K562 (cell line): ENCODE results near the gene HDAC7. TPM values are rescaled to one million over a fixed set of nuclear protein-coding genes. Genes with fewer than 3 reads are reported as not detected.

ENCODE experiments used
- CCNT2 ChIP-seq: IDR thresholded peaks from 2 replicates; pipeline ENCODE4 v1.6.1; 2011; ENCODE audit warnings: borderline replicate concordance, low read depth, mild to moderate bottlenecking, moderate library complexity, mixed read lengths, low read length; ENCODE audit not compliant: insufficient read length; ENCODE audit errors: extremely low read depth
- CHD2 ChIP-seq: IDR thresholded peaks from 2 replicates; pipeline ENCODE4 v1.6.1; 2011; ENCODE audit warnings: low read depth, low read length
- CTCF ChIP-seq, 3 experiments: IDR thresholded peaks in 2 of 3; conservative IDR thresholded peaks in 1 of 3; 2 replicates each; pipeline ENCODE4 v1.5.1; 2011 to 2012; ENCODE audit warnings: low read length in 3 of 3, mild to moderate bottlenecking in 3 of 3, control low read depth in 2 of 3, improper control_type of control experiment in 1 of 3, inconsistent platforms in 1 of 3, low read depth in 1 of 3, mixed read lengths in 1 of 3, moderate library complexity in 1 of 3; ENCODE audit not compliant: insufficient read depth in 2 of 3
- DPF2 ChIP-seq: fragments of 450-650 bp; IDR thresholded peaks from 2 replicates; pipeline ENCODE4 v1.6.1; 2016
- MXI1 ChIP-seq: IDR thresholded peaks from 2 replicates; pipeline ENCODE4 v1.6.1; 2011; ENCODE audit warnings: low read depth, mild to moderate bottlenecking, improper control_type of control experiment, low read length
- PHB2 ChIP-seq: fragments of 450-650 bp; IDR thresholded peaks from 2 replicates; pipeline ENCODE4 v1.6.1; 2017; ENCODE audit warnings: low read depth
- TFAP4 ChIP-seq: sonication (generic); formaldehyde crosslinking; IDR thresholded peaks from 2 replicates; pipeline ENCODE4 v1.8.0; 2022; ENCODE audit warnings: missing genetic modification reagents, mild to moderate bottlenecking, moderate library complexity, borderline replicate concordance
- XRCC4 ChIP-seq: IDR thresholded peaks from one replicate; pipeline ENCODE4 v1.6.1; 2011; ENCODE audit not compliant: insufficient read depth, insufficient read length; ENCODE audit errors: extremely low read depth
- ZBTB1 ChIP-seq: sonication (generic); formaldehyde crosslinking; IDR thresholded peaks from 2 replicates; pipeline ENCODE4 v1.8.1; 2023; ENCODE audit warnings: missing genetic modification reagents, low read depth, mild to moderate bottlenecking, borderline replicate concordance
- ZBTB26 ChIP-seq: fragments of 450-650 bp; formaldehyde crosslinking; IDR thresholded peaks from 2 replicates; pipeline ENCODE4 v1.4.0; 2022; ENCODE audit warnings: missing genetic modification characterization
- ZNF133 ChIP-seq: fragments of 250-450 bp; sonication (Bioruptor Pico); IDR thresholded peaks from 2 replicates; pipeline ENCODE4 v1.4.0; 2020; ENCODE audit warnings: mild to moderate bottlenecking
- ZNF668 ChIP-seq: fragments of 250-450 bp; sonication (Bioruptor Pico); IDR thresholded peaks from 2 replicates; pipeline ENCODE4 v1.8.0; 2022; ENCODE audit warnings: mild to moderate bottlenecking, inconsistent platforms
- polyA plus RNA-seq, 8 experiments: library from polyadenylated mRNA; depleted of rRNA in 4 of 8; stranded (reverse) in 5 of 8; unstranded in 3 of 8; fragments of >200 nt; fragmentation: Nextera tagmentation in 2 of 8; fragmentation: Illumina TruSeq in 1 of 8; extraction: Ambion mirVana in 2 of 8; extraction: Trizol in 1 of 8; gene quantifications; 2 replicates each; pipeline versions ENCODE4 v1.2.1 to v1.2.3, GENCODE V29; 2011 to 2014; ENCODE audit warnings: inconsistent platforms in 1 of 8, missing spikeins in 1 of 8
- total RNA-seq, 7 experiments: library from RNA; depleted of rRNA in 6 of 7; stranded (reverse); fragments of >200 nt in 6 of 7; fragmentation: Illumina TruSeq in 2 of 7; extraction: Trizol in 2 of 7; gene quantifications; 2 replicates each; pipeline versions ENCODE4 v1.2.1 to v1.2.3, GENCODE V29; 2011 to 2021; ENCODE audit warnings: low replicate concordance in 1 of 7
- TF ChIP-seq, protein P1 (sequence below): fragments of 250-450 bp; sonication (Bioruptor Pico); IDR thresholded peaks from 2 replicates; pipeline ENCODE4 v1.9.0; 2021; ENCODE audit warnings: mild to moderate bottlenecking, inconsistent platforms
- TF ChIP-seq, protein P2 (sequence below): fragments of 450-650 bp; IDR thresholded peaks from 2 replicates; pipeline ENCODE4 v1.6.1; 2016; ENCODE audit warnings: mild to moderate bottlenecking
- TF ChIP-seq, protein P3 (sequence below): sonication (generic); formaldehyde crosslinking; IDR thresholded peaks from 2 replicates; pipeline ENCODE4 v1.8.1; 2022; ENCODE audit warnings: missing genetic modification reagents

The HDAC7 gene
- total and polyA plus RNA-seq, 9 of the 15 experiments (the other 6 are each of a cell fraction or from before 2014, with no cell fraction given) = 2.5 to 129 (median 31.1) TPM

- 0 out of 2 replicates have a peak, but pooled peaks have one; percentile 21 for TF ChIP-seq TFAP4 (CRISPR knock-in tag)
- TF ChIP-seq CTCF (IDR thresholded peaks at IDR 0.05 in 2 of 3, conservative IDR thresholded peaks at IDR 0.05 in 1 of 3; ENCODE audit: insufficient read depth in 2 of 3, low read depth in 1 of 3, low read length in 3 of 3) = peak in 1 of 3 experiments; percentile 20; a peak in 1 of 6 replicates
- no peak for TF ChIP-seq CHD2
- no peak for TF ChIP-seq ZNF133 (CRISPR knock-in tag)
- TF ChIP-seq ZNF668 (CRISPR knock-in tag) = no peak
- no peak for TF ChIP-seq DPF2
- 0 out of 2 replicates have a peak, but pooled peaks have one; percentile 32 for TF ChIP-seq MXI1
- TF ChIP-seq ZBTB1 (CRISPR knock-in tag) = peak; percentile 89
- TF ChIP-seq, protein P1, sequence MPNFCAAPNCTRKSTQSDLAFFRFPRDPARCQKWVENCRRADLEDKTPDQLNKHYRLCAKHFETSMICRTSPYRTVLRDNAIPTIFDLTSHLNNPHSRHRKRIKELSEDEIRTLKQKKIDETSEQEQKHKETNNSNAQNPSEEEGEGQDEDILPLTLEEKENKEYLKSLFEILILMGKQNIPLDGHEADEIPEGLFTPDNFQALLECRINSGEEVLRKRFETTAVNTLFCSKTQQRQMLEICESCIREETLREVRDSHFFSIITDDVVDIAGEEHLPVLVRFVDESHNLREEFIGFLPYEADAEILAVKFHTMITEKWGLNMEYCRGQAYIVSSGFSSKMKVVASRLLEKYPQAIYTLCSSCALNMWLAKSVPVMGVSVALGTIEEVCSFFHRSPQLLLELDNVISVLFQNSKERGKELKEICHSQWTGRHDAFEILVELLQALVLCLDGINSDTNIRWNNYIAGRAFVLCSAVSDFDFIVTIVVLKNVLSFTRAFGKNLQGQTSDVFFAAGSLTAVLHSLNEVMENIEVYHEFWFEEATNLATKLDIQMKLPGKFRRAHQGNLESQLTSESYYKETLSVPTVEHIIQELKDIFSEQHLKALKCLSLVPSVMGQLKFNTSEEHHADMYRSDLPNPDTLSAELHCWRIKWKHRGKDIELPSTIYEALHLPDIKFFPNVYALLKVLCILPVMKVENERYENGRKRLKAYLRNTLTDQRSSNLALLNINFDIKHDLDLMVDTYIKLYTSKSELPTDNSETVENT (CRISPR knock-in tag) = peak; percentile 81
- TF ChIP-seq, protein P2, sequence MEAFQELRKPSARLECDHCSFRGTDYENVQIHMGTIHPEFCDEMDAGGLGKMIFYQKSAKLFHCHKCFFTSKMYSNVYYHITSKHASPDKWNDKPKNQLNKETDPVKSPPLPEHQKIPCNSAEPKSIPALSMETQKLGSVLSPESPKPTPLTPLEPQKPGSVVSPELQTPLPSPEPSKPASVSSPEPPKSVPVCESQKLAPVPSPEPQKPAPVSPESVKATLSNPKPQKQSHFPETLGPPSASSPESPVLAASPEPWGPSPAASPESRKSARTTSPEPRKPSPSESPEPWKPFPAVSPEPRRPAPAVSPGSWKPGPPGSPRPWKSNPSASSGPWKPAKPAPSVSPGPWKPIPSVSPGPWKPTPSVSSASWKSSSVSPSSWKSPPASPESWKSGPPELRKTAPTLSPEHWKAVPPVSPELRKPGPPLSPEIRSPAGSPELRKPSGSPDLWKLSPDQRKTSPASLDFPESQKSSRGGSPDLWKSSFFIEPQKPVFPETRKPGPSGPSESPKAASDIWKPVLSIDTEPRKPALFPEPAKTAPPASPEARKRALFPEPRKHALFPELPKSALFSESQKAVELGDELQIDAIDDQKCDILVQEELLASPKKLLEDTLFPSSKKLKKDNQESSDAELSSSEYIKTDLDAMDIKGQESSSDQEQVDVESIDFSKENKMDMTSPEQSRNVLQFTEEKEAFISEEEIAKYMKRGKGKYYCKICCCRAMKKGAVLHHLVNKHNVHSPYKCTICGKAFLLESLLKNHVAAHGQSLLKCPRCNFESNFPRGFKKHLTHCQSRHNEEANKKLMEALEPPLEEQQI = no peak
- TF ChIP-seq CCNT2 = peak; percentile 84
- TF ChIP-seq, protein P3, sequence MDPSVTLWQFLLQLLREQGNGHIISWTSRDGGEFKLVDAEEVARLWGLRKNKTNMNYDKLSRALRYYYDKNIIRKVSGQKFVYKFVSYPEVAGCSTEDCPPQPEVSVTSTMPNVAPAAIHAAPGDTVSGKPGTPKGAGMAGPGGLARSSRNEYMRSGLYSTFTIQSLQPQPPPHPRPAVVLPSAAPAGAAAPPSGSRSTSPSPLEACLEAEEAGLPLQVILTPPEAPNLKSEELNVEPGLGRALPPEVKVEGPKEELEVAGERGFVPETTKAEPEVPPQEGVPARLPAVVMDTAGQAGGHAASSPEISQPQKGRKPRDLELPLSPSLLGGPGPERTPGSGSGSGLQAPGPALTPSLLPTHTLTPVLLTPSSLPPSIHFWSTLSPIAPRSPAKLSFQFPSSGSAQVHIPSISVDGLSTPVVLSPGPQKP = no peak
- no peak for TF ChIP-seq PHB2
- TF ChIP-seq XRCC4 = no peak
- peak; percentile 51; the same call in 1 of the 2 replicates for TF ChIP-seq ZBTB26 (CRISPR knock-in tag)
Measured at GRCh38 chr12:47819896-47820630, at the start of gene HDAC7 (continued).
